SK-N-SH treated with all-trans-retinoic acid at 6 μM for 48 hours (cell line): Measurements from ENCODE around the gene PRKCE.

ENCODE experiments used
- ATAC-seq: fragments of 200-7000 bp; cut with Tn5 transposase; 3 replicates; pipeline ENCODE4 v1.9.1; 2020; ENCODE audit warnings: mild to moderate bottlenecking, moderate library complexity
- ARNTL ChIP-seq: fragments of 450-650 bp; formaldehyde crosslinking; IDR thresholded peaks from 2 replicates; pipeline ENCODE4 v1.5.0; 2020; ENCODE audit warnings: low read depth, mild to moderate bottlenecking, moderate library complexity, borderline replicate concordance
- BACH2 ChIP-seq: fragments of 250-450 bp; sonication (Bioruptor Pico); IDR thresholded peaks from 2 replicates; pipeline ENCODE4 v1.9.0; 2021; ENCODE audit warnings: mild to moderate bottlenecking, borderline replicate concordance
- CSDC2 ChIP-seq: fragments of 250-450 bp; sonication (Bioruptor Pico); IDR thresholded peaks from 2 replicates; pipeline ENCODE4 v1.5.0; 2020; ENCODE audit warnings: mild to moderate bottlenecking, moderate library complexity
- ESRRG ChIP-seq: fragments of 250-450 bp; sonication (Bioruptor Pico); IDR thresholded peaks from 2 replicates; pipeline ENCODE4 v1.6.1; 2021; ENCODE audit warnings: mild to moderate bottlenecking
- GLIS3 ChIP-seq: fragments of 250-450 bp; sonication (Bioruptor Pico); IDR thresholded peaks from 2 replicates; pipeline ENCODE4 v1.5.0; 2020; ENCODE audit warnings: mild to moderate bottlenecking, moderate library complexity
- ISL1 ChIP-seq: fragments of 250-450 bp; sonication (Bioruptor Pico); IDR thresholded peaks from 2 replicates; pipeline ENCODE4 v2.1.2; 2022; ENCODE audit warnings: mild to moderate bottlenecking, moderate library complexity
- OSR1 ChIP-seq: fragments of 250-450 bp; sonication (Bioruptor Pico); IDR thresholded peaks from 2 replicates; pipeline ENCODE4 v1.8.0; 2022; ENCODE audit warnings: moderate library complexity, mild to moderate bottlenecking, inconsistent platforms
- PPARA ChIP-seq: fragments of 250-450 bp; sonication (Bioruptor Pico); IDR thresholded peaks from 2 replicates; pipeline ENCODE4 v1.5.0; 2020; ENCODE audit warnings: mild to moderate bottlenecking, borderline replicate concordance
- TCF4 ChIP-seq: fragments of 250-450 bp; sonication (Bioruptor Pico); IDR thresholded peaks from 2 replicates; pipeline ENCODE4 v1.8.0; 2021; ENCODE audit warnings: mild to moderate bottlenecking, moderate library complexity, borderline replicate concordance
- TOX ChIP-seq: fragments of 250-450 bp; sonication (Bioruptor Pico); IDR thresholded peaks from 2 replicates; pipeline ENCODE4 v1.8.0; 2021; ENCODE audit warnings: mild to moderate bottlenecking, moderate library complexity, borderline replicate concordance
- ZC3H10 ChIP-seq: fragments of 250-450 bp; sonication (Bioruptor Pico); IDR thresholded peaks from 2 replicates; pipeline ENCODE4 v1.5.1; 2021; ENCODE audit warnings: mild to moderate bottlenecking, moderate library complexity
- ZFP3 ChIP-seq: fragments of 250-450 bp; sonication (Bioruptor Pico); IDR thresholded peaks from 2 replicates; pipeline ENCODE4 v1.5.0; 2020; ENCODE audit warnings: mild to moderate bottlenecking, moderate library complexity
- ZNF565 ChIP-seq: fragments of 450-650 bp; formaldehyde crosslinking; conservative IDR thresholded peaks from 2 replicates; pipeline ENCODE4 v1.5.0; 2020; ENCODE audit warnings: low read depth, mild to moderate bottlenecking, moderate library complexity
- ZNF70 ChIP-seq: fragments of 450-650 bp; formaldehyde crosslinking; IDR thresholded peaks from 2 replicates; pipeline ENCODE4 v1.5.0; 2020; ENCODE audit warnings: mild to moderate bottlenecking, moderate library complexity
- ZNF8 ChIP-seq: fragments of 450-650 bp; formaldehyde crosslinking; IDR thresholded peaks from 2 replicates; pipeline ENCODE4 v1.5.0; 2020; ENCODE audit warnings: mild to moderate bottlenecking, moderate library complexity
- TF ChIP-seq, protein P1 (sequence below): fragments of 250-450 bp; sonication (Bioruptor Pico); IDR thresholded peaks from 2 replicates; pipeline ENCODE4 v1.5.0; 2020; ENCODE audit warnings: mild to moderate bottlenecking, moderate library complexity
- TF ChIP-seq, protein P2 (sequence below): fragments of 250-450 bp; sonication (Bioruptor Pico); IDR thresholded peaks from 2 replicates; pipeline ENCODE4 v1.8.0; 2020; ENCODE audit warnings: mild to moderate bottlenecking, moderate library complexity, borderline replicate concordance
- TF ChIP-seq, protein P3 (sequence below): fragments of 250-450 bp; sonication (Bioruptor Pico); IDR thresholded peaks from 2 replicates; pipeline ENCODE4 v1.5.1; 2020; ENCODE audit warnings: low read depth, mild to moderate bottlenecking, moderate library complexity
- TF ChIP-seq, protein P4 (sequence below): fragments of 250-450 bp; sonication (Bioruptor Pico); IDR thresholded peaks from 2 replicates; pipeline ENCODE4 v1.8.0; 2021; ENCODE audit warnings: low read depth, mild to moderate bottlenecking, moderate library complexity, borderline replicate concordance

PRKCE gene

DNA sequence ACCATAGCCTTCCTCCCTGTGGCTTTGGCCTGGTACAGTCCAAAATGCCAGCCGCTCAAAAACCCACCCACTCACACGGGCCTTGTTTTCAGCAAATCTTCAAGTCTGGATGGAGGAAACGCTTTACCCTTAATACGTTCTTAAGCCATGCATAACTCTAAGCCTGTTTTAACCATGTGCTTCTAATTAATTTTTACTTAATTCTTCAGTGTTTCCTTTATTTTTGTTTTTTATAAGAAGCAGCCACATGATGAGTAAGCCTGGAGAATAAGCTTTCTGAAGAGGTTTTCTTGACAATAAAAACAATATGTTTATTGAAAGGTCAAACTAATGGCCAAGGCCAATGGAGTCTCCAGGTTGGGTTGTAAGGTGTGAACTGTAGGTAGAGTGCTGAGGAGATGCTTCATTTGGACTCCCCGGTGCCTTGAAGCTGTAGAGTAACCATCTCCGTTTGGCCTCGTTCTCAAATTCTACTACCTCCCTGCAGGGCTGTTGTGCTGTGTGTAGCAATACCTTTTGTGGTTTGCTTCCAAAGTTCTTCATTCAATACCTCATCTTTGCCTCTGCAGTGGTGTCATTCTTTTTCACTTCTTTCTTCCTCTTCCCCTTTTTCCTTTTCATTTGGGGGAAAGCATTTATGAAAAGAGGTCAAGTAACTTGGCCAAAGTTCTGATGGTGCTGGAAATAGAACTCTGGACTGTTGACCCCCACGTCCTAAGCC, 113.7 kb downstream of the PRKCE start:
- ATAC-seq: no peak
- TF ChIP-seq ZNF565 (CRISPR knock-in tag): no peak
- TF ChIP-seq ZC3H10 (CRISPR knock-in tag): no peak
- TF ChIP-seq ARNTL (CRISPR knock-in tag): no peak
- TF ChIP-seq CSDC2 (CRISPR knock-in tag): no peak
- no peak for TF ChIP-seq PPARA (CRISPR knock-in tag)
- TF ChIP-seq, protein P1, sequence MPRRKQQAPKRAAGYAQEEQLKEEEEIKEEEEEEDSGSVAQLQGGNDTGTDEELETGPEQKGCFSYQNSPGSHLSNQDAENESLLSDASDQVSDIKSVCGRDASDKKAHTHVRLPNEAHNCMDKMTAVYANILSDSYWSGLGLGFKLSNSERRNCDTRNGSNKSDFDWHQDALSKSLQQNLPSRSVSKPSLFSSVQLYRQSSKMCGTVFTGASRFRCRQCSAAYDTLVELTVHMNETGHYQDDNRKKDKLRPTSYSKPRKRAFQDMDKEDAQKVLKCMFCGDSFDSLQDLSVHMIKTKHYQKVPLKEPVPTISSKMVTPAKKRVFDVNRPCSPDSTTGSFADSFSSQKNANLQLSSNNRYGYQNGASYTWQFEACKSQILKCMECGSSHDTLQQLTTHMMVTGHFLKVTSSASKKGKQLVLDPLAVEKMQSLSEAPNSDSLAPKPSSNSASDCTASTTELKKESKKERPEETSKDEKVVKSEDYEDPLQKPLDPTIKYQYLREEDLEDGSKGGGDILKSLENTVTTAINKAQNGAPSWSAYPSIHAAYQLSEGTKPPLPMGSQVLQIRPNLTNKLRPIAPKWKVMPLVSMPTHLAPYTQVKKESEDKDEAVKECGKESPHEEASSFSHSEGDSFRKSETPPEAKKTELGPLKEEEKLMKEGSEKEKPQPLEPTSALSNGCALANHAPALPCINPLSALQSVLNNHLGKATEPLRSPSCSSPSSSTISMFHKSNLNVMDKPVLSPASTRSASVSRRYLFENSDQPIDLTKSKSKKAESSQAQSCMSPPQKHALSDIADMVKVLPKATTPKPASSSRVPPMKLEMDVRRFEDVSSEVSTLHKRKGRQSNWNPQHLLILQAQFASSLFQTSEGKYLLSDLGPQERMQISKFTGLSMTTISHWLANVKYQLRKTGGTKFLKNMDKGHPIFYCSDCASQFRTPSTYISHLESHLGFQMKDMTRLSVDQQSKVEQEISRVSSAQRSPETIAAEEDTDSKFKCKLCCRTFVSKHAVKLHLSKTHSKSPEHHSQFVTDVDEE (CRISPR knock-in tag): no peak
- no peak for TF ChIP-seq TCF4
- TF ChIP-seq ZFP3 (CRISPR knock-in tag): no peak
- TF ChIP-seq ESRRG: no peak
- TF ChIP-seq, protein P2, sequence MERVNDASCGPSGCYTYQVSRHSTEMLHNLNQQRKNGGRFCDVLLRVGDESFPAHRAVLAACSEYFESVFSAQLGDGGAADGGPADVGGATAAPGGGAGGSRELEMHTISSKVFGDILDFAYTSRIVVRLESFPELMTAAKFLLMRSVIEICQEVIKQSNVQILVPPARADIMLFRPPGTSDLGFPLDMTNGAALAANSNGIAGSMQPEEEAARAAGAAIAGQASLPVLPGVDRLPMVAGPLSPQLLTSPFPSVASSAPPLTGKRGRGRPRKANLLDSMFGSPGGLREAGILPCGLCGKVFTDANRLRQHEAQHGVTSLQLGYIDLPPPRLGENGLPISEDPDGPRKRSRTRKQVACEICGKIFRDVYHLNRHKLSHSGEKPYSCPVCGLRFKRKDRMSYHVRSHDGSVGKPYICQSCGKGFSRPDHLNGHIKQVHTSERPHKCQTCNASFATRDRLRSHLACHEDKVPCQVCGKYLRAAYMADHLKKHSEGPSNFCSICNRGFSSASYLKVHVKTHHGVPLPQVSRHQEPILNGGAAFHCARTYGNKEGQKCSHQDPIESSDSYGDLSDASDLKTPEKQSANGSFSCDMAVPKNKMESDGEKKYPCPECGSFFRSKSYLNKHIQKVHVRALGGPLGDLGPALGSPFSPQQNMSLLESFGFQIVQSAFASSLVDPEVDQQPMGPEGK (CRISPR knock-in tag): no peak
- TF ChIP-seq ISL1: no peak
- TF ChIP-seq, protein P3, sequence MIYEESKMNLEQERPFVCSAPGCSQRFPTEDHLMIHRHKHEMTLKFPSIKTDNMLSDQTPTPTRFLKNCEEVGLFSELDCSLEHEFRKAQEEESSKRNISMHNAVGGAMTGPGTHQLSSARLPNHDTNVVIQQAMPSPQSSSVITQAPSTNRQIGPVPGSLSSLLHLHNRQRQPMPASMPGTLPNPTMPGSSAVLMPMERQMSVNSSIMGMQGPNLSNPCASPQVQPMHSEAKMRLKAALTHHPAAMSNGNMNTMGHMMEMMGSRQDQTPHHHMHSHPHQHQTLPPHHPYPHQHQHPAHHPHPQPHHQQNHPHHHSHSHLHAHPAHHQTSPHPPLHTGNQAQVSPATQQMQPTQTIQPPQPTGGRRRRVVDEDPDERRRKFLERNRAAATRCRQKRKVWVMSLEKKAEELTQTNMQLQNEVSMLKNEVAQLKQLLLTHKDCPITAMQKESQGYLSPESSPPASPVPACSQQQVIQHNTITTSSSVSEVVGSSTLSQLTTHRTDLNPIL: no peak
- TF ChIP-seq OSR1 (CRISPR knock-in tag): no peak
- no peak for TF ChIP-seq TOX (CRISPR knock-in tag)

DNA sequence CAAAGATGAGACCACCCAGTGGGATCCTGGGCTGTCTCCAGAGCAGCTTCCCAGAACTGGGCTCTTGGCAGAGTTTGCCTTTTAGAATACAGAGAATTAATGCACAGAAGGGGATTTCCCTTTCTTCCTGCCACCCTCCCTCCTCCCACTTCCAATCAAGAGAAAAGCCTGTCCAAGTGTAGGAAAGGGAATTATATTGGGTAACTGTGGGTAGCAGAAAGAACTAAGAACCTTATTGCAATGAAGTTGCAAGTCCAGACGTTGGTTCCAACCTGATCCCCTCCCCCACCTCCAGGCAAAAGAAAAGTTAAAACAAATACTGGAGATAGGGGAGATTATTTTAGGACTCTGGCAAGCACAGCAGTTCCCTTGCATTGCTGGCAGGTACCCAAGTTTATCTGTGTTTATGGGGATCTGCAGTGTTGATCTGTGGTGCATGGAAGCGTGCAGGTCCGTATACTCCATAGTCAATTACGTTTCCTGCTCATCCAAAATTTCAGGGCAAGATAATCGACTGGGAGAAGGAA, 114.3 kb downstream of the PRKCE start:
- ATAC-seq: no peak
- TF ChIP-seq TCF4: no peak; the same call in 1 of the 2 replicates
- TF ChIP-seq, protein P2 (CRISPR knock-in tag): no peak
- TF ChIP-seq, protein P4, sequence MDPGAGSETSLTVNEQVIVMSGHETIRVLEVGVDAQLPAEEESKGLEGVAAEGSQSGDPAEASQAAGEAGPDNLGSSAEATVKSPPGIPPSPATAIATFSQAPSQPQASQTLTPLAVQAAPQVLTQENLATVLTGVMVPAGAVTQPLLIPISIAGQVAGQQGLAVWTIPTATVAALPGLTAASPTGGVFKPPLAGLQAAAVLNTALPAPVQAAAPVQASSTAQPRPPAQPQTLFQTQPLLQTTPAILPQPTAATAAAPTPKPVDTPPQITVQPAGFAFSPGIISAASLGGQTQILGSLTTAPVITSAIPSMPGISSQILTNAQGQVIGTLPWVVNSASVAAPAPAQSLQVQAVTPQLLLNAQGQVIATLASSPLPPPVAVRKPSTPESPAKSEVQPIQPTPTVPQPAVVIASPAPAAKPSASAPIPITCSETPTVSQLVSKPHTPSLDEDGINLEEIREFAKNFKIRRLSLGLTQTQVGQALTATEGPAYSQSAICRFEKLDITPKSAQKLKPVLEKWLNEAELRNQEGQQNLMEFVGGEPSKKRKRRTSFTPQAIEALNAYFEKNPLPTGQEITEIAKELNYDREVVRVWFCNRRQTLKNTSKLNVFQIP (CRISPR knock-in tag): no peak
- TF ChIP-seq ZNF8 (CRISPR knock-in tag): no peak; the same call in 1 of the 2 replicates
- no peak for TF ChIP-seq CSDC2 (CRISPR knock-in tag)
- no peak for TF ChIP-seq PPARA (CRISPR knock-in tag)

DNA sequence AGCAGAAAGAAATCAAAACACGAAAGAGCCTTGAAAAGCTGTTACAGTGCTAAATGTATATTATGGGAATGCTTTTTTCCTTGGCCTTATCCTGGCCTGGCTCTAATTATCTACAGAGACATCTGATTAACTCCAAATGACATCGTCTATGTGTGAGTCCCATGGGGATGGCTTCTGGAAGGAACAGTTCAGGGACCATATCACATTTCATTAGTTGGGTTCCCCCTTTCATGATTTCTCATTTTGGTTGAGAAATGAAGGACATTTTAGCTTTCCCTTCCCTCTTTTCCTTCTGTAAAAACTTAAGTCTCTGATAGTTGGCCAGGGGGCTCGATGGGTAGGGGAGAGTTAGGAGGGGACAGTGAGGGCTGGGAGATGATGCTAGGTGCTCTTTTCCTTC, 116.7 kb downstream of the PRKCE start:
- TF ChIP-seq BACH2 (CRISPR knock-in tag) (no peak), ZC3H10 (CRISPR knock-in tag) (no peak), GLIS3 (CRISPR knock-in tag) (no peak), ZNF70 (CRISPR knock-in tag) (no peak)
- ATAC-seq: no peak
